CD4-positive, alpha-beta memory T cell (primary cell): ENCODE results near the gene TOMM7. TPM values are rescaled to one million over a fixed set of nuclear protein-coding genes. Genes with fewer than 3 reads are reported as not detected.
"Not testable (repeated sequence)": the region's sequence is repeated elsewhere in the genome, so short reads cannot be mapped to it uniquely, and the experiment has no call there.

Source experiments
- CTCF ChIA-PET: fragments of 350-600 bp; sonication (Branson Sonifier 250); formaldehyde crosslinking; loops from one replicate; lab custom pipeline; 2021; ENCODE audit warnings: inconsistent platforms; ENCODE audit not compliant: partially characterized antibody; lab: Charles Lee
- POLR2A ChIA-PET: fragments of 350-600 bp; sonication (Branson Sonifier 250); formaldehyde crosslinking; loops from one replicate; lab custom pipeline; 2021; ENCODE audit not compliant: partially characterized antibody; lab: Charles Lee
- DNase-seq, 5 donors: peaks; one replicate each; pipeline versions ENCODE4 v3.0.0 to v3.0.0-alpha.2; 2020 to 2022; ENCODE audit warnings: mixed read lengths in 1 of 5
- H3K27ac ChIP-seq: one replicate; pipeline ENCODE4 v1.7.0; 2013; ENCODE audit warnings: low read depth, low read length
- H3K27me3 ChIP-seq: 2 replicates; pipeline ENCODE4 v1.7.0; 2013; ENCODE audit warnings: mild to moderate bottlenecking, low read length, moderate library complexity; ENCODE audit not compliant: insufficient read depth
- H3K36me3 ChIP-seq: 2 replicates; pipeline ENCODE4 v1.7.0; 2013; ENCODE audit warnings: mild to moderate bottlenecking, low read length, moderate library complexity; ENCODE audit not compliant: insufficient read depth
- H3K4me1 ChIP-seq: 2 replicates; pipeline ENCODE4 v1.7.0; 2013; ENCODE audit warnings: mild to moderate bottlenecking, low read length, moderate library complexity; ENCODE audit not compliant: insufficient read depth
- H3K4me3 ChIP-seq, 2 donors: one replicate each; pipeline ENCODE4 v1.7.0; 2013; ENCODE audit warnings: low read length in 2 of 2, mild to moderate bottlenecking in 1 of 2
- H3K9me3 ChIP-seq, 2 donors: one replicate each; pipeline ENCODE4 v1.7.0; 2013; ENCODE audit warnings: low read length in 2 of 2, control low read depth in 1 of 2; ENCODE audit not compliant: control insufficient read depth in 1 of 2
- H3K27ac Mint-ChIP-seq, 7 donors: one replicate each; pipeline ENCODE4 v1.8.0; 2020 to 2021; ENCODE audit warnings: mixed read lengths in 7 of 7, mild to moderate bottlenecking in 6 of 7, inconsistent platforms in 3 of 7, moderate library complexity in 3 of 7
- H3K27me3 Mint-ChIP-seq, 2 donors: one replicate each; pipeline ENCODE4 v1.8.0; 2020 to 2021; ENCODE audit warnings: mixed read lengths in 2 of 2
- H3K36me3 Mint-ChIP-seq, 2 donors: one replicate each; pipeline ENCODE4 v1.8.0; 2020 to 2021; ENCODE audit warnings: mixed read lengths in 2 of 2, inconsistent platforms in 1 of 2, mild to moderate bottlenecking in 1 of 2
- H3K4me1 Mint-ChIP-seq, 4 donors: one replicate each; pipeline ENCODE4 v1.8.0; 2020 to 2021; ENCODE audit warnings: mixed read lengths in 4 of 4, mild to moderate bottlenecking in 1 of 4
- H3K4me3 Mint-ChIP-seq, 8 donors: one replicate each; pipeline ENCODE4 v1.8.0; 2020 to 2021; ENCODE audit warnings: mixed read lengths in 8 of 8, mild to moderate bottlenecking in 7 of 8, moderate library complexity in 6 of 8, inconsistent platforms in 3 of 8
- H3K9me3 Mint-ChIP-seq, 8 donors: one replicate each; pipeline ENCODE4 v1.8.0; 2020 to 2021; ENCODE audit warnings: mixed read lengths in 8 of 8, mild to moderate bottlenecking in 5 of 8, inconsistent platforms in 3 of 8, moderate library complexity in 1 of 8
- intact Hi-C: fragments of 100-400 bp; cut with micrococcal nuclease; formaldehyde crosslinking; loops from one replicate; pipeline ENCODE4 v1.15.1; 2023
- polyA plus RNA-seq, 2 donors: library from polyadenylated mRNA; unstranded; fragments of 300-500 nt; fragmentation: Illumina TruSeq; gene quantifications; one replicate each; pipeline ENCODE4 v1.2.3, GENCODE V29; 2021
- total RNA-seq, 2 experiments: library from RNA; stranded (reverse); gene quantifications; one replicate each; pipeline ENCODE4 v1.2.3, GENCODE V29; 2021

TOMM7 gene
- total and polyA plus RNA-seq, 4 experiments from 2014 or later = 267 to 701 (median 595) TPM

GRCh38 chr7:22810843-22811242, 11.8 kb downstream of the TOMM7 start:
- no peaks in the 10 kb centered on the region for H3K27me3 Mint-ChIP-seq
- peaks cover 15 to 43% of the 10 kb centered on the region in 2 donors for H3K36me3 Mint-ChIP-seq
- H3K9me3 Mint-ChIP-seq = no peaks in the 10 kb centered on the region
- Histone ChIP-seq H3K9me3 (no peaks in the 10 kb centered on the region), H3K4me3 (no peak overlapping the region), H3K36me3 (peaks cover 12% of the 10 kb centered on the region), H3K27ac (no peak overlapping the region), H3K4me1 (no peaks in the 10 kb centered on the region), H3K27me3 (no peaks in the 10 kb centered on the region)
- no peak for DNase-seq
- H3K4me3 Mint-ChIP-seq = no peak overlapping the region
- H3K4me1 Mint-ChIP-seq = peaks cover 0 to 10% (median 5%) of the 10 kb centered on the region in 4 donors
- H3K27ac Mint-ChIP-seq = peak overlapping the region in 2 of 7 donors; percentile 0 to 36
- ChIA-PET POLR2A (interaction anchor here (1.4 kb wide), 1 partner anchor 11 kb away, joined by 5 read pairs; no protein-coding TSS in a partner anchor), CTCF (interaction anchor here (1.6 kb wide), 1 partner anchor 50 kb away, joined by 3 read pairs; no protein-coding TSS in a partner anchor)
- intact Hi-C loops = no loop called here

GRCh38 chr7:22809902-22810642, 12.6 kb downstream of the TOMM7 start:
- H3K9me3 Mint-ChIP-seq = no peaks in the 10 kb centered on the region
- no peak overlapping the region for H3K27ac Mint-ChIP-seq
- Histone ChIP-seq H3K4me1 (no peaks in the 10 kb centered on the region), H3K9me3 (no peaks in the 10 kb centered on the region), H3K36me3 (peaks cover 11% of the 10 kb centered on the region), H3K4me3 (no peak overlapping the region), H3K27me3 (no peaks in the 10 kb centered on the region), H3K27ac (no peak overlapping the region)
- H3K27me3 Mint-ChIP-seq = no peaks in the 10 kb centered on the region
- ChIA-PET POLR2A (interaction anchor here (1.4 kb wide), 1 partner anchor 12 kb away, joined by 5 read pairs; no protein-coding TSS in a partner anchor), CTCF (interaction anchor here (1.3 to 1.6 kb wide), 2 partner anchors 50 to 245 kb away, joined by 3 to 4 read pairs; no protein-coding TSS in a partner anchor)
- no peak overlapping the region for H3K4me3 Mint-ChIP-seq
- H3K4me1 Mint-ChIP-seq = peaks cover 0 to 6% (median 3%) of the 10 kb centered on the region in 4 donors
- H3K36me3 Mint-ChIP-seq = peaks cover 12 to 37% of the 10 kb centered on the region in 2 donors
- no peak for DNase-seq
- intact Hi-C loops = no loop called here

GRCh38 chr7:22808140-22808539, 14.5 kb downstream of the TOMM7 start:
- no peak overlapping the region for H3K27ac Mint-ChIP-seq
- no peak overlapping the region for H3K4me3 Mint-ChIP-seq
- peaks cover 0 to 1% (median 0%) of the 10 kb centered on the region in 4 donors for H3K4me1 Mint-ChIP-seq
- no peaks in the 10 kb centered on the region for H3K4me1 ChIP-seq
- peaks cover 7% of the 10 kb centered on the region for H3K36me3 ChIP-seq
- ChIA-PET CTCF (no interaction called here), POLR2A (no interaction called here)
- no peaks in the 10 kb centered on the region for H3K9me3 ChIP-seq
- no peak overlapping the region for H3K4me3 ChIP-seq
- H3K27me3 ChIP-seq = no peaks in the 10 kb centered on the region
- DNase-seq = no peak
- peaks cover 0 to 2% of the 10 kb centered on the region in 2 donors for H3K27me3 Mint-ChIP-seq
- intact Hi-C loops = no loop called here
- H3K27ac ChIP-seq = no peak overlapping the region
- peaks cover 11 to 21% of the 10 kb centered on the region in 2 donors for H3K36me3 Mint-ChIP-seq
- no peaks in the 10 kb centered on the region for H3K9me3 Mint-ChIP-seq

- ChIA-PET CTCF (interaction anchor here (0.6 kb wide), 1 partner anchor 32 kb away, joined by 5 read pairs; no protein-coding TSS in a partner anchor), POLR2A (no interaction called here)
- no peaks in the 10 kb centered on the region for H3K4me1 ChIP-seq
- H3K4me3 ChIP-seq = no peak overlapping the region
- Mint-ChIP-seq H3K4me1 (no peaks in the 10 kb centered on the region), H3K4me3 (no peak overlapping the region), H3K36me3 (peaks cover 0 to 8% of the 10 kb centered on the region in 2 donors), H3K27ac (no peak overlapping the region), H3K27me3 (peaks cover 2 to 3% of the 10 kb centered on the region in 2 donors), H3K9me3 (no peaks in the 10 kb centered on the region)
- no peak overlapping the region for H3K27ac ChIP-seq
- intact Hi-C loops = no loop called here
- H3K27me3 ChIP-seq = no peaks in the 10 kb centered on the region
- H3K36me3 ChIP-seq = no peaks in the 10 kb centered on the region
- no peaks in the 10 kb centered on the region for H3K9me3 ChIP-seq
- no peak for DNase-seq
These were observed 15.9 kb downstream of the TOMM7 start for GRCh38 chr7:22806752-22807151.

- H3K27me3 Mint-ChIP-seq = peaks cover 2 to 3% of the 10 kb centered on the region in 2 donors
- Histone ChIP-seq H3K4me3 (no peak overlapping the region), H3K27ac (no peak overlapping the region), H3K36me3 (no peaks in the 10 kb centered on the region), H3K9me3 (no peaks in the 10 kb centered on the region), H3K4me1 (no peaks in the 10 kb centered on the region), H3K27me3 (no peaks in the 10 kb centered on the region)
- DNase-seq = no peak
- intact Hi-C loops = no loop called here
- H3K4me3 Mint-ChIP-seq = no peak overlapping the region
- H3K27ac Mint-ChIP-seq = no peak overlapping the region
- POLR2A ChIA-PET = no interaction called here
- no peaks in the 10 kb centered on the region for H3K4me1 Mint-ChIP-seq
- CTCF ChIA-PET = no interaction called here
- no peaks in the 10 kb centered on the region for H3K36me3 Mint-ChIP-seq
- H3K9me3 Mint-ChIP-seq = no peaks in the 10 kb centered on the region
These were observed 17.4 kb downstream of the TOMM7 start for GRCh38 chr7:22805227-22805626.

- H3K36me3 Mint-ChIP-seq, H3K9me3 ChIP-seq, H3K4me1 Mint-ChIP-seq, H3K27ac Mint-ChIP-seq, DNase-seq, H3K27me3 ChIP-seq, intact Hi-C loops, H3K27ac ChIP-seq, H3K27me3 Mint-ChIP-seq, H3K4me3 Mint-ChIP-seq, H3K4me3 ChIP-seq, POLR2A ChIA-PET, H3K4me1 ChIP-seq, H3K9me3 Mint-ChIP-seq, H3K36me3 ChIP-seq: not testable (repeated sequence)
- CTCF ChIA-PET = interaction anchor here (0.7 kb wide), 1 partner anchor 9 kb away, joined by 3 read pairs; no protein-coding TSS in a partner anchor
These were observed 19.8 kb downstream of the TOMM7 start for GRCh38 chr7:22802831-22803230.

GRCh38 chr7:22802426-22802825, 20.2 kb downstream of the TOMM7 start:
- H3K4me1 ChIP-seq = no peaks in the 10 kb centered on the region
- no peaks in the 10 kb centered on the region for H3K36me3 Mint-ChIP-seq
- no peaks in the 10 kb centered on the region for H3K9me3 ChIP-seq
- H3K36me3 ChIP-seq = no peaks in the 10 kb centered on the region
- DNase-seq = no peak
- no peaks in the 10 kb centered on the region for H3K9me3 Mint-ChIP-seq
- H3K27ac ChIP-seq = no peak overlapping the region
- peaks cover 2 to 3% of the 10 kb centered on the region in 2 donors for H3K27me3 Mint-ChIP-seq
- ChIA-PET CTCF (interaction anchor here (0.7 kb wide), 1 partner anchor 10 kb away, joined by 3 read pairs; no protein-coding TSS in a partner anchor), POLR2A (no interaction called here)
- intact Hi-C loops = no loop called here
- no peak overlapping the region for H3K27ac Mint-ChIP-seq
- no peaks in the 10 kb centered on the region for H3K27me3 ChIP-seq
- H3K4me1 Mint-ChIP-seq = no peaks in the 10 kb centered on the region
- no peak overlapping the region for H3K4me3 Mint-ChIP-seq
- no peak overlapping the region for H3K4me3 ChIP-seq
